GM21360 (cell line): Measurements from ENCODE around the gene TMSB10.

Experiments used
- ATAC-seq: cut with Tn5 transposase; IDR thresholded peaks from one replicate; pipeline ENCODE4 v1.9.1; 2021; ENCODE audit warnings: mild to moderate bottlenecking, moderate library complexity; ENCODE audit not compliant: unreplicated experiment

The TMSB10 gene

DNA sequence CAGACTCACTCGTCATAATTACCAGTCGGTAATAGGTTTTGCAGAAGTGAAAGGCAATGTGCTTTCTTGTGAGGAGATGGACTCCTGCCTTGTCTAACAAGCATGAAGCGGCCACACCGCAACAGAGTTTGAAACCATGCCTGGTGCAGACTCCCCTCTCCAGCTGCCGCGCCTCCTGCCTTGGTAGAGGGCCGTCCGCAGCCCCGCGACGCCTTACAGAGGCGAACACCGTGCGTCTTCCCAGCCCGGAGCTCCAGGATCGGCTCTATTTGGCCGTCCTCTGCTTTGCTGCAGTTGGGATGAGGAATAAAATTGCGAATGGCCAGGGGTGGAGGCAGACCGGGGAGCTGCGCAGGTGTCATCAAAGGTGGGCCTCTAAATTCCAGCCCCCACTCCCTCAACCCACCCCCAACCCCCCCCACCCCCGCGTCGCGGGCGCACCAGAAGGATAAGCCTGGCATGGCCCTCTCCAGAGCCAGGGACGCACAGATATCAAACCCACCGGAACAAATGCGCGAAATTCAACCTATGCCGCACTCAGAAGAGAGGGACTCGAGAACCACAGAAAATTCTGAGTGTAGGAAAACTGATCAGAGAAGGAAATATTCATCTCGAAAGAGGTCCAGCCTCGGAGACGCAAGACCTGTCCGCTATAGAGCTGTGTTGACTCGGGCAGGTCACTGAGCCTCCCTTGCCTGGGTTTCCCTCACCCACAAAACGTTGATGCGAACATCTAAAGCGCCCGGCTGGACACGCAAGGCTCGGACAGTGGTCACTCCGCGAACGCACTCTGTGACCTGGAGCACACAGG, 25.7 kb upstream of the TMSB10 start:
- peak; percentile 46 for ATAC-seq

DNA sequence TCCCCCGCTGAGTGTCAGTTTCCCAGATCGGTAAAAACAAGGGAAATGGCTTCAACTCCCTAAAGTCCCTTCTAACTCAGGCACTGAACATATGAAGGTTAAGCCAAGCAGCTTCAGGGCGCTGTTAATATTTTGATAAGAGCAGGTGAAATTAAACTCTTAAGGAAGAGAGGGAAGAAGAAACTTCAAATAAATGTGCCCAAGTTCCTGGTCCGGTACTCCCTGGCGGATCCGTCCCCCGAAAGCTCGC, 25.1 kb upstream of the TMSB10 start:
- ATAC-seq: no peak

DNA sequence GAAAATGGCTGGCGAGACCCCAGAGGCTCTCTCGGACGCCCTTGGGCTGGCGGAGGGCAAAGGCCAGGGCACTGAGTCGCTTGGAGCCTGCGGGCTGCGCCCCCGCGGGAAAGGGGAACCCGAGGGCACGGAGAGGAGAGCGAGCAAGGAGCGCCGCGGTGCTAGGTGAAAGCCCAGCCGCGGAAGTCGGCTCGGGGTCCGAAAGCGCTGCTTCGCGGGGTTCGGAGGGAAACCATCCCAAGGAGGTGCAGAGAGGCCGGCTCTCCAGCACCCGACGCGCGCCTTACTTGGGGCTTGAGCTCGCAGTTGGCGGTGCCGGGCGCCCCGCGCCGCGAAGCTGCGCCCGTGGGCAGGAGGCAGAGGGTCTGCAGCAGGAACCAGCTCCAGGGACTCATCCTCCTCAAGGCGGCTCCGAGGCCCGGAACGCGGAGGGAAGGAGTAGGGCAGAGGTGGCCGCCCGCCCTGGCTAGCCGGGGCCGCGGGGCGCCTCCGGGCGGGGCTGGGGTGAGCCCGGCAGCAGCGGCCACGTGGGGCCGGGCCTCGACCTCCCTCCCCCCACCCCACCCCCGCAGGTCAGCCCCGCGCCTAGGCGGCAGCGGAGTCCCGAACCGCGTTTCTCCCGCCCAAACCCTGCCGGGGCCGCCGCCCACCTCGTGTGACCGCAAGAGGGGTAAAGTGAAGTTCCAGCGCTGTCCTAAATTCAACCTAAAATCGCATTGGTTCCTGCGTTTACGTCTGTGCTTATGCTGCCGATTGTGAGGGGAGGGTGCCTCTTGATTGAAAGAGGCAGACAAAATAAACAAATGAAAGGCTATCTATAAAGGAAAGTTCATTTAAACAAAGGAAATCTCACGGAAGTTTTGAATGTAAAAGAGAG, 24.6 kb upstream of the TMSB10 start, which contains the start of gene TRABD2A:
Gene TRABD2A (minus strand): TSS at position 440 of the 877 bp plus-strand sequence. CDS start 45 bp downstream, at position 395.
- no peak for ATAC-seq

DNA sequence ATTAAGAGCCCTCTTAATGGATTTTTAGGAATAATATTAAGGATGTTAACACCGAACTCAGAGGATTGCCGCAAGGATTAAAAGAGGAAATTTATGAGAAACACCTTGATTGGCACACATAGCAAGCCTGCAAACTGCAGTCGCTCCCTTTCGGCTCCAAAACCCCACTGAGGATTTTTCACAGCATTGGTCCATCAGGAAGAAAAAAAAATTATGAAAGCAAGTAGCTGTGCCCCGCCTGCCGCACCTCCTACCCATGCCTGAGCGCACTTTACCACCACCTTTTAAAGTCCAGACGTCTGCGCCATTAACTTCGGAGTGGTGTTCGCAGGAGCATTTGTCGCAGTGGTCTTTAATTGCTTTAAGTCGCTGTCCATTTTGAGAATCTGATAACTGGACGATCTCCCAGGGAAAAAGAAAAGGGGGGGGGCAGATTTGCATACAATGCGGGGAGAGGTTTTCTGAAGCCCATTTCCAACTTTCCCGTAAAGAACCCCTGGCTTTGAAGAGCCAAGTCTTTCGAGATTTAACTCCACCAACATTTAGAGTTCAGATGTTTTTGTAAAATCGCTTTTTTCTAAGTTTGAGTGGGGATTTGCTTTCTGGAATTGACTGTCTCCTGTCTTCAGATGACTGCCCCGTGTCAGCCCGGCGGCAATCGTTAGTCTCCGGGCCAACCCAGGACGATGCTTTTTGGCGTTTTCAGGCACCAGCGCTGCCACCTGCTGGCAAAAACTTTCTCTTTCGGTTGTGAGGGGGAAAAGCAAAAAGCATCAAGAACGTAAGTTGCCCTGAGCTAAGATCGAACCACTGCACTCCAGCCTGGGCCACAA, 23.7 kb upstream of the TMSB10 start:
- peak; percentile 71 for ATAC-seq

DNA sequence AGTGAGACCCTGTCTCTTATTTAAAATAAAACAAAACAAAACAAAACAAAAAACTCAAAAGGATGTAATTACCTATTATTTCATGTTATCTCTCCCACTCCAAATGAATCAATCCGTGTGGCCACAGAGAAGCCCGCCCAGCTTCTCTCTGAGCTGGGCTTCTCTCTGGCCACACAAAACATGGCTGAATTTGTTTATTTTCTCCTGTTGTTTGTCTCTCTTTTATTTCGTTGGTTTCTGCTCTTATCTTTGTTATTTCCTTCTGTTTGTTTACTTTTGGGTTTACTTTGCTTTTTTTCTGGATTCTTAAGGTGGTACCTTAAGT, 23.1 kb upstream of the TMSB10 start:
- no peak for ATAC-seq

DNA sequence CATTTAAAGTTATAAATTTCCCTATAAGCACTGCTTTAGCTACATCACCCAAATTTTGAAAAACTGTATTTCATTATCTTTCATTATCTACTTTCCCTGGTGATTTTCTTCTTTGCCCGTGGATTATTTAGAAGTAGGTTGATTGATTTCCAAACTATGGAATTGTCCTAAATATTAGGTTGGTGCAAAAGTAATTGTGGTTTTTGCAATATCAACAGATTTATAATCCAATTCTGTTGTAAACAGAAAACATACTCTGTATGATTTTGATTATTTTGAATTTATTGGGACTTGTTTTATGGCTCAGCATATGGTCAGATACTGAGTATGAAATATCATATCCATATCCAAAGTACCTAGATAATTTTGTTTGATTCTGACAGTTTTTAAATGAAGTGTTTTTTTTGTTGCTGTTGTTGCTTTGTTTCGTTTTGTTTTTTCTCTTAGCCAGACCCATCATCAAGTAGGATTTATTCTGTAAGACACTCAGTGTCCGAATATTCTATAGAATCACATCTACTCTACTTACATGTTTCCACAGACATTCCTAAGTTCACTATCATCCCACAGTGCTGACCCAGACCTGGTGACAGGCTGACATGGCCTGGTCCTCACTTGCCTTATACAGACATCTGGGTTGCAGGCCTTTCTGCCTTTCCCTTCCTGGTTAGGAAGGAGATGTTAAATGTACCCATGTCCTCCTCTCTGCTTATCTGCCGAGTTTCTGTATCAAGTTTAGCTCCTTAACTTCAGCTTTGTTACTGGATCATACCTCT, 22.5 kb upstream of the TMSB10 start:
- no peak for ATAC-seq

DNA sequence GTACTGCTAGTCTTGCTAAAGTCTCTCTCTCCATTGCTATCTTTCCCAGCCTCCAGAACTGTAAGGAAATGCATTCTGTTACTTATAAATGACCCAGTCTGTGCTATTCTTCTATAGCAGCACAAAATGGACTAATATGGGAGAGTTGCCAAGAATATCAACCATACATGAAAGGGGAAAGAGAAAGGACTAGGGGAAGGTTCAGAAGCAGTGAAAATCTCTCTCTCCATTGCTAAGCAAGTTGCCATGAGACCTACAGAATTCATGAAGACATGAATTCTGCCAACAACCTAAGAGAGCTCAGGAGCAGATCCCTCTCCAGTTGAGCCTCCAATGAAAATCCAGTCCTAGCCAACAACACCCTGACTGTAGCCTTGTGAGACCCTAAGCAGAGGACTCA, 21.0 kb upstream of the TMSB10 start:
- no peak for ATAC-seq

DNA sequence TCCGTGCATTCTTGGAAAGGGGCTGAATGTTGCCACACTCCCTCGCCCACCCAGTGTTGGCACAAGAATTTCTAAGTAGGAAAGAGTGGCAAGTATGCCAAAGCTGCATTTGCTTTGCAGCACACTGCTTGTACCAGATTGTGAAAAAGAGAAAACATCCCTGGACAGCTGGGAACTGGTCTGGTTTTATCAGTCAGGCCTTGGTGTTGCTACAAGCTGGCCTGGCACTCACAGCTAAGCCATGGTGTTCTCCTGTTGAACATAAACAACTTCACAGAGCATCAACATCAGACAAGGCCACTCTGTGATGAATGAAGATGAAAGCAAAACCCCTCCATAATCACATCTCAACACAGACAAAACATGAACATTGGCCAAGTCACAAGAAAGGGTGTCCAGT, 20.3 kb upstream of the TMSB10 start:
- no peak for ATAC-seq

DNA sequence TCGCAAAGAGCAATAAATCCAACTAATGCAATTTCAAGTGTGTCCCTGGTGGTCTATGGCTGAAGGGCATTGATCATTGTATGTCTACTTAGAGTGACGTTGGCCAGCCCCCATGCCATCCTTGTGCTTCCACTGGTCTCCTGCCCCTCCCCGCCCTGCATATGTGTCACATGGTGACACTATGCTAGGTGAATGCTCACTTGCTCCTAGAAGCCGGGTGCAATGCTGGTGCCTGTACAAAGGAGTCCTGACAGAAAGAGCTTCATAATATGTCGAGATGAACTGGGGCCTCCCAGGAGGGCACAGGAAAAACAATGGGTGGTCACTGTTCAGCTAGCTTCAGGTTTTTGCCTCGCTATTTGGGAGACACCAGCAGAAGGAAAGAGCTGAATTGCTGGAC, 18.7 kb upstream of the TMSB10 start:
- ATAC-seq: no peak

DNA sequence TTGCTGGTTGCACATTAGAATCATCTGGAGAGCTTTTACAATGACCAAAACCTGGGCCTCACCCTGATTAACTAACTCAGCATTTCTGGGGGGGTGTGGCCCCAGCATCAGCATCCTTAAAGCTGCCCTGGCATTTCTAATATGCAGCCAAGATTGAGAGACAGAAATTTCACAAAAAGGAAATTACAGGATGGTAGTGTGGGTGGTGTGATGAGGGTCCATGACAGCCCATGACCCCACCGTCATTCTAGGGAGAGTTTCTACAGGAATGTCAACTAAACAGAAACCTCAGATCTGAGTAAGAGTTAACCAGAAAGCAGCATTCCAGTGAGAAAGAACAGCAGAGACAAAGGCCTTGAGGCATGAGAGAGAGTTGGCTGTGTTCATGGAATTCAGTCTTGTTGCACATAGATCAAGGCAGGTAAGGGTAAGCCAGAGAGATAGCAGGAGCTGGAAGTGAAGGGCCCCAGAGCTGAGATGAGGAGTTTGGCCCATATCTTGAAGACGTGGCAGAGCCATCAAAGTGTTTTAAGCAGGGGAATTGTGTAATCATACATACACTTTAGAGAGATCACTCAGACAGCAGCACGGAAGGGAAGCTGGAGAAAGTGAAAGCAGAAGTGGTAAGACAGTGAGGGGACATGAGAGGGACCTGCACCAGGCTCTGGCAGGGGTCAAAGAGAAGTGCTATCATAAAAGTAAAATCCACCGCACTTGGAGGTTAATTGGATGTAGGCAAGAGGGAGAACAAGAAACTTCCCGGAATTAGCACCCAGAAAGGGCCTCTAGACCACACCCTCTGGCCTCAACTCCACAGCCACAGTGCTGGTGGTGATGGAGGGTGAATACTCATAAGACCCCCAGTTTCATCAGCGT, 16.8 kb upstream of the TMSB10 start:
- peak; percentile 96 for ATAC-seq

DNA sequence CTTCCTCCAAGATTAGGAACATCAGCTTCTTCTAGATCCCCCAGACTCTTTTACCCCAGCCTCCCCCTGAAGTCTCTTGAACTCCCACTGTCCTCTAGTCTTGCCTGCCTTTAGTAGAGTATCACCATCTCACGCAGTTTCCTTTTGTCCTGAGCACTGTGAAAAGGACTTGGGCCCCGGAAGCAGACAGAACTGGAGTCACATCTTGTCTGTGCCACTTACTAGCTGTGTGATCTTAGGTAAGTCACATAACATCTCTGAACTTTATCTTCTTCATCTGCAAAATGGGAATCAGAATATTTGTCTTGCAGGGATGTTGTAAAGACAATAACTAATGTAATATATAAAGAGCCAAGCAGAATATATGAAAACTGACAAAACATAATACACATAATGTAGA, 16.1 kb upstream of the TMSB10 start:
- ATAC-seq: no peak

DNA sequence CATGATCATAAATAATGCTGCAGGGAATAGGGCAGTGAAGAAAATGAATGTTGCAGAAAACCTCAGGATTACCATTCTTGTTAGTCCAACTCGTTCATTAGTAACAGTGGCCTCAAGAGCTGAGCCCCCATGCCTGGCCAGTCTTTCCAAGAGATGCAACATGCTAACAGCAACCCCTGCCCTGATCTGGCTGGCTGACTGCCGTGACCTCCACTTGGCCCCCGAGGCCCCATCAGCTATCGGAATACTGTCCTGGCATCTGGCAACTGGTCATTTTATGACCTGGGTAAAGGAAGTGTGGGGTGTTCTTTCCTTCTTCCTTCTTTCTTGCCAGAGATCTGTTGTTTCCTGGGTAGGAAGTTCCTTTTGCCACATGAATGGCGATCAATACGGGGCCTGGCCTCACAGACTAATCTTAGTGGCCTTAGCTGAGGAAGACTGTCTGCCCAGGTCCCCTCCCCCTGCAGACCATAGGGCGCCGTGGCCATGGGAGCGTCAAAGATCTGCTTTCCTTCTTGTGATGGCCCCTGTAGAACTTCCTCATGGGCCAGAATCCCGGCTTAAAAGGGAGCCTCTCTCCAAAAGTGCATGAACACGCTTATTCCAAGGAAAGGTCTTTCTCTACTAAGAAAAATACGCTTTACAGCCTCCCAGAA, 14.0 kb upstream of the TMSB10 start:
- ATAC-seq: no peak

DNA sequence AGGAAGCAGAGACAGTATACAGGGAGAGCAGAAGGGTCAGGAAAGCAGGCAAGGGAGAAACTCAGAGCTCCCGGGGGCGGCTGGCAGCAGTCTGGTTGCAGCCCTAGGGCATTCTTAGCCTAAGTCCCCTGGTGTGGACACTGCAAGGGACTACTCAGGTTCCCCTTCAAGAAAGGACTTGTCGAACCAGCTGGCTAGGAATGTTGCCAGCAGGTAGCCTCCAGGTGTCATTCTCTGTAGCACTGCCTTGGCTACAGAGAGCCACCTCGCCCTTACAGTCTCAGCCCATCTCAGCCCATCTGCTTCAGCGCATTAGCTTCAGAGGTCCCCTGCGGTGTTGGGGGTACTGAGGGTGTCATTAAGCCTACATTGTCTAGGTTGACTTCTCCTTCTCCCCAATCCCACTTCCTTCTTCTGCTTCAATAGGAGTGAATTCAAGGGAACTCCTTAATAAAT, 11.3 kb upstream of the TMSB10 start:
- ATAC-seq: no peak

DNA sequence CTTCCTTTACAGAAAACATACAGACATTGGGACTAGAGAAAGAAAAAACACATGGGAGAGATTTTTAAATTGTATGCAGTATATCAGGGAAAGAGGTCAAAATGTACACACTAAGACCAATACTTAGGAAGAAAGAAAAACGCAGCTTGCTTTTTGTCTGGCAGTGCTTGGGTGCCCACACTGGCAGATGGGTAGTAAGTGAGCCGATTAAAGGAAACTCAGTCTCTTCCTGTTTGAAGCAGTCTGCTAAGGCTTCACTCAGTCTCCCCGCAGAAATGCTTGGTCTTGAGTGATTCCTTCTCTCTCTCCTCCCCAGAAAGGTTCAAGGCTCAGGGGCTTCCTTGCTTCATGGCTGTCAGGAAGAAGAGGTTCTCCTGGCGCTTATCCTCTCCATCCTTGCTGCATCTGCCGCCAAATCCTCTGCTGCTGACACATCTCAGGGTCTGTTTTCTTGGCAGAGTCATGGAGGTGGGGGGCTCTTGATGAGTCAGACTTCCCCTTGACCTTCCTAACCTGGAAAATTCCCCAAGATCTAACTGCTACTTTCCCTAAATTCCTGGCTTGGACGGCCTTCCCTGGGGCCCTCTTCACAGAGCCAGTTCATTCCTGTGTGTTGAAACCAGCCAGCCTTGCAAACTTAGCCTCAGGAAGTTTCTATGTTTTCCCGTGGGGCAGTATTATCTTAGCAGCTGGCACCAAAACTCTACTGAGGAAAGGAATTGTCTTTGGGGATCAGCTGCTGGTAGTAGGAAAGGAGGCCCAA, 10.5 kb upstream of the TMSB10 start:
- ATAC-seq: no peak

DNA sequence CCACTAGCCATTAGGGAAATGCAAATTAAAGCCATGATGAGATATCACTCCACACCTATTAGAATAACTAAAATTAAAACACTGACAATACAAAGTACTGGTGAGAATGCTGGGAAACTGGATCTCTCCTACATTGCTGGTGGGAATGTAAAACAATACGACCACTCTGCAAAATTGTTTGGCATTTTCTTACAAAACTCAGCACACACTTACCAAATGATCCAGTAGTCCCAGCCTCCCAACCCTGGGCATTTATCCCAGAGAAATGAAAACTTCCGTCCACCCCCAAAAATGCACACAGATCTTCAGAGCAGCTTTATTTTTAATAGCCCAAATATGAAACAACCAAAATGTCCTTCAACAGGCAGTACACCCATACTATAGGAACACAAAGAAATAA, 8.9 kb upstream of the TMSB10 start:
- ATAC-seq: no peak

DNA sequence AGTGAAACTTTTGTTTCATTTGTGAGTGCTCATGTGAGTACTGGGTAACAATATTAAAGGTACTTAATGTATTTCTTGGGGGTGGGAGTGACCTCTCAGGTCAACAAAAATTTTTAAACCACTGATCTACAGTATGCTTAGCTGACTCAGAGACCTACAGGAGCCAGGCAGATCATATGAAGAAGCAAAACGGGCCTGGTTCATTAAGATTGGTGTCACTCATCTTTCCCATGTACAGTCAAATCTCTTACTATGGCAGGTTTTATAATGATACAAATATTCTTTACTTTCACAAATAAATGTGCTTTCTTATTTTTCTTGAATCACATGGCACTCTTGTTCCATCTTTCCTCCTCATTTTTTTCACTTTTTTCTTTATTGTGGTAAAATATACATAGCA, 7.7 kb upstream of the TMSB10 start:
- ATAC-seq: no peak

DNA sequence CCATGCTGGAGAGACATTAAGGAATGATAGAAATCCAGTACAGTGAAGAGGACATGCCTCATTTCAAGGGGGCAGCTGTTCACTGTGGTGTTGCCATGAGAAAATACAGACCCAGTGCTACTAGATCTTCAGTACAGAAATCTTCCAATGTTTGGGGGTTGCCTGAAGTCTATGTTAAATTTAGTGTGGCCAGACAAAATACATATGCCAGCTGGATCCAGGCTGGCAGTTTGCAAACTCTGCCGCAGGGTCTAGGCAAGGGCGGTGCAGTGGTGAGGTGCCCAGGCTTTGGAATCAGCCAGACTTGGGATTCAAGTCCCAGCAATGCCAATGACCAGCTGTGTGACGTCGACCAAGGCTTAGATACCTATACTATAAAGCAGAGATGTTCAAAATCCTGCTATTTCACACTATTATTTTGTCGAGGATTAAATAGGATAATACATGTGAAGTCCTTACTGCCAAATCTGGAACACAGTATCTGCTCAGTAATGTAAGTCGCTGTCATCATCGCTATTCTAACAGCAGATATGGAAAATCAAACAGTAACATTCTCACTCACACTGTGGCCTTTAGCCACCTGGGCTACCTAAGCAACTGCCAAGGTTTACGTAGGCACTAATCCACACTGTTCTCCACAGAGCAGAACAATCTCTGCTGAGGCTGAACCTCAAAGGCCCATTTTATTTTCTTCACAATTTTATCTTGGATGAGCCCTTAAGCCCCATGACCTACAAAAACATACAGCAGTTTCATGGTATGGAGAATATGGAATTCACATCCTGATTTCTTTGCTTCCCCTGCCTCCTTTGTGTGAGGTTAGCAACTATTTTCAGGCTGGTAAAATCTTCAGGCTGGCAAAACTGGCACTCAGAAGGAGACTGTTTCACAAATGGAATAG, 5.9 kb upstream of the TMSB10 start:
- ATAC-seq: no peak

DNA sequence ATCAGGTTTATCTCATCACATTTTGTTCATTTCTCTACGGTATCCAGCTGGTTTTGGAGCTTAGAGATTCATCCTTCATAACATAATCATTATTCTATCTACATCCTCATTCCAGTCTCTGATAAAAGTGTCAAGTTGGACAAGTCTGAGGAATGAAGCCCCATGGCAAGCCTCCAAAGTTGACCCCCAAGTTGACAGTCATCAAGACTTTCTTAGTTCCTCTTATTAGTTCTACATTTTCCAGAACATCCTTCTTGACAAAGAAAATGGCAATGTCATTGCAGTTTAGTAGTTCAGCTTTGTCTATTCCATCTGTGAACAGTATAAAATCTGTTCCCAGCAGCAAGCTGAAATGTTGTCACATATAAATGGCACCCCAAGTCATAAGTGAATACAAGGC, 4.5 kb upstream of the TMSB10 start:
- ATAC-seq: no peak
